Fibroblast of lung (primary cell): ENCODE measurements around the gene MCM6. TPM values are rescaled to one million over a fixed set of nuclear protein-coding genes. Genes with fewer than 3 reads are reported as not detected.

ENCODE experiments used
- DNase-seq, 2 donors: peaks; one replicate each; pipeline versions ENCODE4 v3.0.0 to v3.0.0-alpha.2; 2010; ENCODE audit warnings: low read depth in 2 of 2
- H2AFZ ChIP-seq: 2 replicates; pipeline ENCODE4 v1.5.1; 2012; ENCODE audit warnings: low read length, control low read depth, inconsistent platforms
- H3K27ac ChIP-seq: 2 replicates; pipeline ENCODE4 v1.5.1; 2011; ENCODE audit warnings: low read length, control low read depth; ENCODE audit not compliant: insufficient read depth
- H3K27me3 ChIP-seq: 2 replicates; pipeline ENCODE4 v1.5.1; 2011; ENCODE audit warnings: mild to moderate bottlenecking, low read length; ENCODE audit not compliant: control insufficient read depth, insufficient read depth
- H3K36me3 ChIP-seq: 2 replicates; pipeline ENCODE4 v1.5.1; 2011; ENCODE audit warnings: low read length; ENCODE audit not compliant: control insufficient read depth, insufficient read depth
- H3K4me1 ChIP-seq: 2 replicates; pipeline ENCODE4 v1.5.1; 2011; ENCODE audit warnings: low read length; ENCODE audit not compliant: control insufficient read depth, insufficient read depth; ENCODE audit errors: extremely low read depth
- H3K4me2 ChIP-seq: 2 replicates; pipeline ENCODE4 v1.5.1; 2011; ENCODE audit warnings: low read length, control low read depth; ENCODE audit not compliant: insufficient read depth; ENCODE audit errors: extremely low read depth
- H3K4me3 ChIP-seq, 4 experiments: fragments of 200-600 bp in 1 of 4; sonication (generic) in 1 of 4; replicated peaks in 1 of 4; 2 replicates each; pipeline ENCODE4 v1.5.1; 2011 to 2016; ENCODE audit warnings: low read length in 4 of 4, low read depth in 3 of 4, mild to moderate bottlenecking in 3 of 4, control low read depth in 2 of 4, inconsistent platforms in 1 of 4, mixed read lengths in 1 of 4; ENCODE audit not compliant: insufficient read depth in 1 of 4; ENCODE audit errors: control extremely low read depth in 1 of 4
- H3K79me2 ChIP-seq: 2 replicates; pipeline ENCODE4 v1.5.1; 2012; ENCODE audit warnings: mild to moderate bottlenecking, low read length, inconsistent platforms; ENCODE audit not compliant: control insufficient read depth, insufficient read depth
- H3K9ac ChIP-seq: 2 replicates; pipeline ENCODE4 v1.5.1; 2011; ENCODE audit warnings: mild to moderate bottlenecking, low read length, control low read depth; ENCODE audit not compliant: insufficient read depth
- H3K9me3 ChIP-seq: 2 replicates; pipeline ENCODE4 v1.5.1; 2012; ENCODE audit warnings: low read depth, low read length; ENCODE audit not compliant: control insufficient read depth, insufficient read depth
- H4K20me1 ChIP-seq: 2 replicates; pipeline ENCODE4 v1.5.1; 2011; ENCODE audit warnings: low read length; ENCODE audit not compliant: control insufficient read depth, insufficient read depth; ENCODE audit errors: extremely low read depth
- EZH2 ChIP-seq: IDR thresholded peaks from 2 replicates; pipeline ENCODE4 v1.5.1; 2012; ENCODE audit warnings: low read length, control low read depth, mild to moderate bottlenecking; ENCODE audit errors: missing control alignments
- polyA plus RNA-seq, 2 donors: library from polyadenylated mRNA; depleted of rRNA in 1 of 2; stranded (reverse) in 1 of 2; unstranded in 1 of 2; fragments of >200 nt; gene quantifications; 2 replicates each; pipeline ENCODE4 v1.2.1, GENCODE V29; 2011 to 2012; ENCODE audit warnings: missing spikeins in 1 of 2
- total RNA-seq: library from RNA; depleted of rRNA; stranded (reverse); fragments of >200 nt; gene quantifications from 2 replicates; pipeline ENCODE4 v1.2.1, GENCODE V29; 2014
- TF ChIP-seq, protein P1 (sequence below), 2 donors: IDR thresholded peaks in 1 of 2; conservative IDR thresholded peaks in 1 of 2; 1 replicate in 1 of 2; 2 replicates in 1 of 2; pipeline ENCODE4 v1.5.1; 2011 to 2012; ENCODE audit warnings: low read length in 2 of 2, control low read depth in 1 of 2, inconsistent platforms in 1 of 2, low read depth in 1 of 2, mild to moderate bottlenecking in 1 of 2

MCM6 gene
- total and polyA plus RNA-seq, 2 donors (not counting 1 experiment from before 2014, with no cell fraction given), result 11.2 to 36.0 TPM

DNA sequence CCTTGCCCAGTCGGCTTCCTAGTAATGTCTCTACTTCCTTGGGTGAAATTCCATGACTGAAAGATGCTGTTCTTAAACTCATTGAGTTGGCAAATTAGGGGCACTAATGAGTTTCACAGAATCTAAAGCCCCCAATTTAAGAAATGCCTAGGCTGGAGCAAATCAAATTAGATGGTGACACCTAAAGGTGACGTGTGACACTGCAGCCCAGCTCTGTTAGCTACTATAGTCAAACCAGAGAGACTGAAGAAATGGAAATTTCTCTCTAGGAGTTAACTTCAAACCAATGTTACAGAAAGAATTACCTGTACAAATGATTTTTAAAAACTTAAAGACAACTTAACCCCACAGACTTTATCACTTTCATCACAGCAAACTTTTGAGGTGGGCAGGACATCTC, 76.5 kb downstream of the MCM6 start:
- Histone ChIP-seq H3K79me2 (no peaks in the 10 kb centered on the region), H3K27me3 (no peaks in the 10 kb centered on the region), H2AFZ (no peak overlapping the region), H3K4me3 (no peak overlapping the region), H3K4me2 (no peak overlapping the region), H3K9ac (no peak overlapping the region), H3K36me3 (no peaks in the 10 kb centered on the region), H3K27ac (no peak overlapping the region), H4K20me1 (no peaks in the 10 kb centered on the region), H3K9me3 (no peaks in the 10 kb centered on the region), H3K4me1 (no peaks in the 10 kb centered on the region)
- no peak for DNase-seq
- no peak for TF ChIP-seq EZH2

DNA sequence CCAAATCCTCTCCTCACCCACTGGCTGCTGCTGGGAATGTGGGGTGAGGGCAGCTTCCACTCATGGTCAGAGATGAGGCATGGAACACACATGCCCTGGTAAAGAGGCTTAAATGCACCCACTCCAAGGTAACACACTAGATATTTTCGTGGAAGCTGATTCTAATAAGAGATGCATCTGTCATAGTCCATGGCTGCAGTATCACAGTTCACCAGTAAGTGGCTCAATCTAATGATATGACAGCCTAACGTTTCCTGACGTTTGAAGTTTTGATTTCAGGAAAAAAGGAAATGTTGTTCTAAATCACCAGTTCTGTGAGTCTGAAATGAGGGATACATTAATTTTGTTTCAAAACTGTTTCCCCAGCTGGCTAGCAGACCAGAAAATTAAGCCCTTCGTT, 77.5 kb downstream of the MCM6 start:
- H2AFZ ChIP-seq, result no peak overlapping the region
- no peak overlapping the region for H3K27ac ChIP-seq
- H3K4me2 ChIP-seq, result no peak overlapping the region
- TF ChIP-seq, protein P1, sequence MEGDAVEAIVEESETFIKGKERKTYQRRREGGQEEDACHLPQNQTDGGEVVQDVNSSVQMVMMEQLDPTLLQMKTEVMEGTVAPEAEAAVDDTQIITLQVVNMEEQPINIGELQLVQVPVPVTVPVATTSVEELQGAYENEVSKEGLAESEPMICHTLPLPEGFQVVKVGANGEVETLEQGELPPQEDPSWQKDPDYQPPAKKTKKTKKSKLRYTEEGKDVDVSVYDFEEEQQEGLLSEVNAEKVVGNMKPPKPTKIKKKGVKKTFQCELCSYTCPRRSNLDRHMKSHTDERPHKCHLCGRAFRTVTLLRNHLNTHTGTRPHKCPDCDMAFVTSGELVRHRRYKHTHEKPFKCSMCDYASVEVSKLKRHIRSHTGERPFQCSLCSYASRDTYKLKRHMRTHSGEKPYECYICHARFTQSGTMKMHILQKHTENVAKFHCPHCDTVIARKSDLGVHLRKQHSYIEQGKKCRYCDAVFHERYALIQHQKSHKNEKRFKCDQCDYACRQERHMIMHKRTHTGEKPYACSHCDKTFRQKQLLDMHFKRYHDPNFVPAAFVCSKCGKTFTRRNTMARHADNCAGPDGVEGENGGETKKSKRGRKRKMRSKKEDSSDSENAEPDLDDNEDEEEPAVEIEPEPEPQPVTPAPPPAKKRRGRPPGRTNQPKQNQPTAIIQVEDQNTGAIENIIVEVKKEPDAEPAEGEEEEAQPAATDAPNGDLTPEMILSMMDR (conservative IDR thresholded peaks at IDR 0.05 in 1 of 2, IDR thresholded peaks at IDR 0.05 in 1 of 2; ENCODE audit: low read depth in 1 of 2, low read length in 2 of 2), result peak; percentile 24 to 40
- no peak for TF ChIP-seq EZH2
- no peak overlapping the region for H3K4me3 ChIP-seq
- H3K9ac ChIP-seq, result no peak overlapping the region
- DNase-seq, result no peak
- no peaks in the 10 kb centered on the region for H3K9me3 ChIP-seq
- no peaks in the 10 kb centered on the region for H4K20me1 ChIP-seq
- no peaks in the 10 kb centered on the region for H3K27me3 ChIP-seq
- H3K79me2 ChIP-seq, result no peaks in the 10 kb centered on the region
- H3K4me1 ChIP-seq, result no peaks in the 10 kb centered on the region
- no peaks in the 10 kb centered on the region for H3K36me3 ChIP-seq

GRCh38 chr2:135798275-135798705, 78.0 kb downstream of the MCM6 start:
- TF ChIP-seq EZH2, result no peak
- TF ChIP-seq, protein P1 (conservative IDR thresholded peaks at IDR 0.05 in 1 of 2, IDR thresholded peaks at IDR 0.05 in 1 of 2; ENCODE audit: low read depth in 1 of 2, low read length in 2 of 2), result no peak
- Histone ChIP-seq H3K4me3 (no peak overlapping the region), H4K20me1 (no peaks in the 10 kb centered on the region), H3K4me1 (no peaks in the 10 kb centered on the region), H3K27ac (no peak overlapping the region), H2AFZ (no peak overlapping the region), H3K79me2 (no peaks in the 10 kb centered on the region), H3K36me3 (no peaks in the 10 kb centered on the region), H3K9ac (no peak overlapping the region), H3K4me2 (no peak overlapping the region), H3K27me3 (no peaks in the 10 kb centered on the region), H3K9me3 (no peaks in the 10 kb centered on the region)
- DNase-seq, result no peak
